A673 (cell line): ENCODE data around the gene CHRNA3. TPM values are rescaled to one million over a fixed set of nuclear protein-coding genes. Genes with fewer than 3 reads are reported as not detected.
"Not testable (repeated sequence)": the region's sequence is repeated elsewhere in the genome, so short reads cannot be mapped to it uniquely, and the experiment has no call there.

Source experiments
- BruUV-seq: library from RNA; stranded (reverse); fragments of 400-500 nt; replicated peaks from 2 replicates; lab custom pipeline; 2021; lab: Mats Ljungman, UMichigan
- CTCF ChIA-PET: fragments of 300-600 bp; sonication (Branson Sonifier 250); formaldehyde crosslinking; loops from one replicate; lab custom pipeline; 2022; ENCODE audit warnings: antibody characterized with exemption; lab: Charles Lee
- POLR2A ChIA-PET: fragments of 300-600 bp; sonication (Branson Sonifier 250); formaldehyde crosslinking; loops from one replicate; lab custom pipeline; 2022; ENCODE audit warnings: antibody characterized with exemption; ENCODE audit not compliant: low non-redundant PET; lab: Charles Lee
- DNase-seq: peaks from one replicate; pipeline ENCODE4 v3.0.0-alpha.2; 2015; ENCODE audit warnings: low spot score
- H3K27ac ChIP-seq: fragments of 200-600 bp; sonication (generic); 2 replicates; pipeline ENCODE4 v1.5.1; 2016; ENCODE audit warnings: mixed run types, low read depth, mild to moderate bottlenecking, mixed read lengths, antibody characterized with exemption, low read length; ENCODE audit not compliant: poor library complexity, severe bottlenecking
- H3K27me3 ChIP-seq: fragments of 200-600 bp; sonication (generic); replicated peaks from 2 replicates; pipeline ENCODE4 v1.6.1; 2017; ENCODE audit warnings: mixed run types, low read depth, mild to moderate bottlenecking, mixed read lengths, antibody characterized with exemption, low read length; ENCODE audit not compliant: insufficient read depth, poor library complexity
- H3K36me3 ChIP-seq: fragments of 200-600 bp; sonication (generic); 2 replicates; pipeline ENCODE4 v1.6.1; 2016; ENCODE audit warnings: mixed run types, mild to moderate bottlenecking, mixed read lengths, antibody characterized with exemption, low read length; ENCODE audit not compliant: insufficient read depth, poor library complexity, severe bottlenecking
- H3K4me1 ChIP-seq: fragments of 200-600 bp; sonication (generic); 2 replicates; pipeline ENCODE4 v1.6.1; 2017; ENCODE audit warnings: mixed run types, mild to moderate bottlenecking, mixed read lengths, antibody characterized with exemption, low read length; ENCODE audit not compliant: insufficient read depth, poor library complexity, severe bottlenecking
- H3K4me3 ChIP-seq: fragments of 200-600 bp; sonication (generic); 2 replicates; pipeline ENCODE4 v1.5.1; 2016; ENCODE audit warnings: low read depth, mixed run types, mild to moderate bottlenecking, mixed read lengths, low read length; ENCODE audit not compliant: poor library complexity, severe bottlenecking
- H3K9me3 ChIP-seq: fragments of 200-600 bp; sonication (generic); 2 replicates; pipeline ENCODE4 v1.6.1; 2016; ENCODE audit warnings: mixed run types, low read depth, mild to moderate bottlenecking, mixed read lengths, antibody characterized with exemption, low read length; ENCODE audit not compliant: poor library complexity, severe bottlenecking
- CTCF ChIP-seq: fragments of 300-800, 200-600 bp; sonication (generic); conservative IDR thresholded peaks from 2 replicates; pipeline ENCODE4 v1.5.1; 2017; ENCODE audit warnings: low read depth, mild to moderate bottlenecking, antibody characterized with exemption, low read length, moderate library complexity, mixed read lengths
- EZH2 ChIP-seq: fragments of 200-600 bp; sonication (generic); IDR thresholded peaks from 2 replicates; pipeline ENCODE4 v1.6.1; 2017; ENCODE audit warnings: borderline replicate concordance, low read depth, mild to moderate bottlenecking, mixed read lengths, antibody characterized with exemption, low read length; ENCODE audit not compliant: poor library complexity, severe bottlenecking
- intact Hi-C: fragments of 100-400 bp; cut with micrococcal nuclease; formaldehyde crosslinking; loops from one replicate; pipeline ENCODE4 v1.10.0; 2022; ENCODE audit not compliant: unreplicated experiment
- total RNA-seq: library from RNA; stranded (reverse); gene quantifications from 2 replicates; pipeline ENCODE4 v1.2.3, GENCODE V29; 2021

The CHRNA3 gene
- total RNA-seq, 1 experiment from 2014 or later: not detected

DNA sequence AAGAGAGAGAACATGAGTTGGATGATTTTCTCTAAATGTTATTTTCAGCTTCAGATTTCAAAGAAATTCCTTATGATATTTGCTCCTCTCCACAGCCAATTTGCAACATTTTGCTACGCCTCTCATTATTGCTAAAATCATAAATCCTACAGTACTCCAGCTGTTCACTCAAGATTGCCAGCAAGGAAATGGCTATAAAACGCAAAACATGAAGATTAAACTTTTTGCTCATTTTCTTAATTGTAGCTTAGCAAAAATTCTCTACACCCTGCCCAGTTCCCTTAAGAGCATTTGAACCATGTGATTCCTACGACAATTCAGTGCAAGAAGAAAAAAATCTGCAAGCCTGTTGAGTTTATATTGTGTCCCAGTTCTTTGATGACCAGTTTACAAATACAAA, 6.8 kb downstream of the CHRNA3 start:
- intact Hi-C loops: no loop called here
- ChIA-PET POLR2A (no interaction called here), CTCF (no interaction called here)
- Histone ChIP-seq H3K27ac (no peak overlapping the region), H3K9me3 (no peaks in the 10 kb centered on the region), H3K36me3 (no peaks in the 10 kb centered on the region), H3K27me3 (peaks cover 8% of the 10 kb centered on the region), H3K4me3 (no peak overlapping the region), H3K4me1 (no peaks in the 10 kb centered on the region)
- no TSS peak for BruUV-seq
- TF ChIP-seq EZH2 (no peak), CTCF (no peak)
- DNase-seq: no peak

DNA sequence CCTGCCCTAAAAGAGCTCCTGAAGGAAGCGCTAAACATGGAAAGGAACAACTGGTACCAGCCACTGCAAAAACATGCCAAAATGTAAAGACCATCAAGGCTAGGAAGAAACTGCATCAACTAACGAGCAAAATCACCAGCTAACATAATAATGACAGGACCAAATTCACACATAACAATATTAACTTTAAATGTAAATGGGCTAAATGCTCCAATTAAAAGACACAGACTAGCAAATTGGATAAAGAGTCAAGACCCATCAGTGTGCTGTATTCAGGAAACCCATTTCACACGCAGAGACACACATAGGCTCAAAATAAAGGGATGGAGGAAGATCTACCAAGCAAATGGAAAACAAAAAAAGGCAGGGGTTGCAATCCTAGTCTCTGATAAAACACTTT, 11.2 kb downstream of the CHRNA3 start:
- POLR2A ChIA-PET, intact Hi-C loops, BruUV-seq: not testable (repeated sequence)

GRCh38 chr15:78605680-78606079, 15.1 kb downstream of the CHRNA3 start:
- ChIA-PET POLR2A (no interaction called here), CTCF (interaction anchor here (0.5 to 0.7 kb wide), 3 partner anchors 22 to 1164 kb away, joined by 3 to 8 read pairs (median 7); no protein-coding TSS in a partner anchor)
- TF ChIP-seq EZH2 (no peak), CTCF (no peak)
- no peak overlapping the region for H3K27ac ChIP-seq
- no peaks in the 10 kb centered on the region for H3K9me3 ChIP-seq
- H3K36me3 ChIP-seq: no peaks in the 10 kb centered on the region
- DNase-seq: no peak
- intact Hi-C loops: no loop called here
- H3K27me3 ChIP-seq: peaks cover 6% of the 10 kb centered on the region
- H3K4me3 ChIP-seq: no peak overlapping the region
- BruUV-seq: no TSS peak
- no peaks in the 10 kb centered on the region for H3K4me1 ChIP-seq

More for the DNA sequence above, 11.2 kb downstream of the CHRNA3 start:
- H3K9me3 ChIP-seq, H3K4me1 ChIP-seq, H3K4me3 ChIP-seq, CTCF ChIA-PET, DNase-seq, H3K36me3 ChIP-seq, H3K27ac ChIP-seq: not testable (repeated sequence)
- peaks cover 10% of the 10 kb centered on the region for H3K27me3 ChIP-seq

- TF ChIP-seq CTCF (no peak), EZH2 (no peak)
- no TSS peak for BruUV-seq
- H3K4me3 ChIP-seq: no peak overlapping the region
- DNase-seq: no peak
- H3K27ac ChIP-seq: no peak overlapping the region
- ChIA-PET CTCF (interaction anchor here (0.5 kb wide), 1 partner anchor 22 kb away, joined by 8 read pairs; no protein-coding TSS in a partner anchor), POLR2A (no interaction called here)
- peaks cover 6% of the 10 kb centered on the region for H3K27me3 ChIP-seq
- H3K36me3 ChIP-seq: no peaks in the 10 kb centered on the region
- H3K4me1 ChIP-seq: no peaks in the 10 kb centered on the region
- H3K9me3 ChIP-seq: no peaks in the 10 kb centered on the region
- intact Hi-C loops: no loop called here
These were observed 15.6 kb downstream of the CHRNA3 start for GRCh38 chr15:78605201-78605600.
